Hematopoietic multipotent progenitor cell treated with erythropoietin and hydrocortisone succinate and interleukin-3 and kit ligand, for 6 days (in vitro differentiated cells): ENCODE results near the gene SMARCA1.

Experiments
- DNase-seq: peaks from one replicate; pipeline ENCODE4 v3.0.0-alpha.2; 2015

The SMARCA1 gene

DNA sequence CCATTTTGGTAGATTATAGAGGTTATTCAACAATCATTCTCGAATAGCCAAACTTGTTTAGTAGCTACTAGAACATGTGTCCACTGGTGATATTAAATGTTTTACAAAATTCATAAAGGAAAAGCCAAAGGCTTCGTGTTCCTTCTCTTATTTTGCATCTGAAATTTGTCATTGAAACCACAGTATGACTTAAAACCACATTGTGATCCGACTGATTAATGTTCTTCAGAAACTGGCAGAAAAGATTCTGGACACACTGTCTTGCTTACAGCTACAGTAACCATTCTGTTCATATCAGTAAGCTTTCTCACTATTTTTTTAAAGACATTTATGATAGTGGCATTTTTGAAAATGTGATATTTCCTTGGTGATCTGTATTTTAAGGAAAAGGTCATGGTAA, 2.6 kb upstream of the SMARCA1 start:
- DNase-seq: peak; percentile 13

DNA sequence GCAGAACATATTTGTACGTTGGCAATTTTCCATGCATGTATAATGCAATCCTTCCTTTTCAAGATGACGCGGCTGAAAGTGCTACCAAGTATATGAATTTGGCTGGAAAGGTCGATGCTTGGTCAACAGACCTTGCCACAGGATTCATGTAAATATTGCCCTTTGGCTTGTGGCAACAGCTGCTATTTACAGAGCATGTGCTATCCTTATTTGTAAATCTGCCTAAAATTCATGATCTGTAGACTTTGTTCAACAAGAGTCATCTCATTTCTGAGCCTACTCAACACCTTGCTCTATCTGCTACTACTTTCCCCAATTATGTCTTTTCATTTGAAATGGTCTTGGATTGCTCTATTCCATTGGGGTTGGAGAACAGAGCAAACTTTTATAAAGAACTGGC, 1.9 kb upstream of the SMARCA1 start:
- peak; percentile 2 for DNase-seq

DNA sequence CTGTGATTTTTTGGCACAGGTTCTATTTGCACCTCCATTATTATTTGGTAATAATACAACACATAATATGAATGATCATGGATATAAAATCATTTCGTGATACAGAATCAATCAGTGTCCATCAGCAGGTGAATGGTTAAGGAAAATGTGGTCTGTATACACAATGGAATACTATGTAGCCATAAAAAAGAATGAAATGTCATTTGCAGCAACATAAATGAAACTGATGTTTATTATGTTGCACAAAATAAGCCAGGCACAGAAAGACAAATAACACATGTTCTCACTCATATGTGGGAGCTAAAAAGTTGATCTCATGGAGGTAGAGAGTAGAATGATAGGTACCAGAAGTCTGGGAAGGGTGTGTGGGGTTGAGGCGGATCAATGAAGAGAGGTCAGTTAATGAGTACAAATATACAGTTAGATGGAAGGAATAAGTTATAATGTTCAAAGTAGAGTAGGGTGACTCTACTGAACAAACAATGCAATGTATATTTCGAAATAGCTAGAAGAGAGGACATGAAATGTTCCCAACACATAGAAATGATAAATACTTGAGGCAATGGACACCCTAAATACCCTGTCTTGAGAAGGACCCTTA, 1.1 kb upstream of the SMARCA1 start:
- DNase-seq: no peak

DNA sequence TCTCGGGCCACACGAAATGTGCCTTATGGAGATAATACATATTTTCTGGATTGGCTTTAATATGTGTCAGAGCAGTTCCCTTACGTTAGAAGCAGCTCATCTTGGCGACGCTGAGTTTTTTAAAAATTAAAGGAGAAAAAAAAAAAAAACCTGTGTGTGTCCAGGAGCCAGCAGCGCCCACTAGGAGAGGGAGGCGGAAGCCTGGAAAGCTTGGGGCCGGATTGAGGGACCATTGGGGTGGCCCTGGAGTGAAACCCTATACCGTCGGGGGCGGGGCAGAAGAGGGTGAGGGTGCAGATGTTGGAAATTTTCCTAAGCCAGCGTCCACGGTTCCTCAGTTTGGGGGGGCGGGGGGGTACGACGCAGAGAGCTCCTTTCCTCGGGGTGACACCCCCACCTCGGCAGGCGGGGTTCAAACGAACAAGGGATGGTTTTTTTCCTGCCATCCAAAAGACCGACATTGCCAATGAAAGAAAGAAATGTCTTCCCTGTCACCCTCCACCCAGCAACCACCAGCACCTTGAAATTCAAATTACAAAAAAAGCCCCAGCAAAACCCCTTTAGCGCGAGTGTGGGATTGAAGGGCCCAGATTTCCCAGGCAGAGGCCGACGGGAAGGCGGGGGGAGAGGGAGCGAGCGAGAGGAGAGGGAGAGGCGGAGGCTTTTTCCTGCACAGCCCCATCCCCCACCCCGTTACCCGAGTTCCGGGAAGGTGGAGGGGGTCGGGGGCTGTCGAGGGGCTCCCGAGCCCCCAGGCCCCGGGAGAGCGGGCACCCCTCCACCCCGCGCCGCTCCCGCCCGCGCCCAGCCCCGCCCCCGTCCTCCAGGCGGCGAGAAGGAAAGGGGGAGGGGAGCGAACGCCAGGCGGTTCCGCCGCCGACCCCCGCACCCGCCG, 859 bp downstream of the SMARCA1 start:
- DNase-seq: no peak

DNA sequence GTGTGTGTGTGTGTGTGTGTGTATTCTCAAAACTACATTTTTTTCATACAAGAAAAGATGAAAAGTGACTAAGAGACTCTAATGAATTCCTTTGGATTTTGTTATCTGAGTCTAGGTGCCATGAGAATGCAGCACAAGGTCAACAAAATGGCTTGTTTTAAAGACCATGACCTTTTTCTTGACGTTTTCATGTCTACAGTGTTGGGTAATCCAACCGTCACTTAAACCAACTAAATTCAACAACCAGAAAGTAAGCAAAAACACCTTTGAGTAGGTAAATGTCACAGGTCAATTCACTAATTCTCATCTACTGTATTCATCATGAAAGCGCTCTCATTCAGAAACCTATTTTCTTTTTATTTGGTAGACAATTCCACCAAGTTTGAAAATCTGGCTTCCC, 3.1 kb downstream of the SMARCA1 start:
- no peak for DNase-seq

DNA sequence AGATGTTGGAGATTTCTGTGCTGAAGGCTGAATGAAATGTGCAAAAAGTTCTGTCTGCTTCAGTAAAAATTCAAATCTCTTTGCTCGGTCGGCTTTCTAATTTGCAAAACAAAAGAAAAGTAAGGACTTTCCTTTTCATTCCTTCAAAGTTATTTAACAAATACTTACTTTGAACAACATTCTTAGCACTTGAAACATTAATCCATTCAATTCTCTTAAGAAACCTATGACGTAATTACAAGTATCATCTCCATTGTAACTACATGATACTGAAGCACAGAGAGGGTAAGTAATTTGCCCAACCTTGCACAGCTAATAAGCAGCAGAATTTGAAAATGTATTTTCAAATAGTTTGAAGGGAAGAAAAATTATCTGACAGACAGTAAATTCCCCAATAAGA, 6.9 kb downstream of the SMARCA1 start:
- no peak for DNase-seq

DNA sequence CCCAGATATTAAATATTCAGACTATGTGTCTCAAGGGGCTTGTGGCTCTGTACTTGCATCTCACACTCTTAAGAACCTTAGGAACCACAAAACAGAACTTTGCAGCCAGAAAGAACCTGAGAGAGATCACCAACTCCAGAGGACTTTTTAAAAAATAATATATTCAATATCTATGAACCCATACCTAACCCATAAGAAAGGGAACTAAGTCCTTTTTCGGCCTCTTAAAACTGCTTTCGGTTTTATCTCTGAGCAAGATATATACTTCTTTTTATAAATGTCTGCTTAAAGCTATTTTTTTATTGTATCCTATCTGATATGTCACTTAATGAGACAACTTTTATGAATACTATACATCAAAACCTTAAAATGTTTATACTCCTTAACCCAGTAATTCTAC, 10.9 kb downstream of the SMARCA1 start:
- no peak for DNase-seq

DNA sequence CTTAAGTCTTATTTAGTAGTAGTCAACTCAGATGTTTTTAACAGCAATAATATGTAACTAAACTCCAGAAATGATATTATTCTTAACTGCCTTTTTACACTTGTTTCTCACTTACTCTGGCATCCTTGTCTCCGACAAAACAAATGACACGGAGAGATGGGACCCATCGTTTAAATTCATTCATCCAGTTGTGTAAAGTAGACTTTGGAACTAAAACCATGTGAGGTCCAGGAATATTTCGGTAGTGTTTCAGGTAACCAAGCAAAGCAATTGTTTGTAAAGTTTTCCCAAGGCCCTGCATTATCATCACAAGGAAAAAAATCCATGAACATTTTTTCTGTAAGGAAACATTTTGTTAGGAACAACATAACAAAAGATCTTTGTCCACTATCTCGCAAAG, 11.6 kb downstream of the SMARCA1 start:
- DNase-seq: no peak

DNA sequence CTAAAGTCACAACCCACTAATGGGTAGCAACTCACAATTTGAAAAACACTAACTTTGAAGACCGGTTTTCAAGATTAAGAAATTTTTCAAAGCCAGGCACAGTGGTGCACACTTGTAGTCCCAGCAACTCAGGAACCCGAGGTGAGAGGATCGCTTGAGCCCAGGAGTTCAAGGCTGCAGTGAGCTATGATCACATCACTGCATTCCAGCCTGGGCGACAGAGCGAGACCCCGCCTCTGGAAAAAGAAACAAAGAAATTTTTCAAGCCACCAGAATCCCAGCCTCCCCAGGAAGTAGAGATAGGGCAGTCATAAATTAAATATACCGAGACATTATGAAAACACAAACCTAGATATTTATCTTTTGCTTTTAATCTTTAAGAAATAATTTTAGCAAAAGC, 13.0 kb downstream of the SMARCA1 start:
- DNase-seq: no peak

DNA sequence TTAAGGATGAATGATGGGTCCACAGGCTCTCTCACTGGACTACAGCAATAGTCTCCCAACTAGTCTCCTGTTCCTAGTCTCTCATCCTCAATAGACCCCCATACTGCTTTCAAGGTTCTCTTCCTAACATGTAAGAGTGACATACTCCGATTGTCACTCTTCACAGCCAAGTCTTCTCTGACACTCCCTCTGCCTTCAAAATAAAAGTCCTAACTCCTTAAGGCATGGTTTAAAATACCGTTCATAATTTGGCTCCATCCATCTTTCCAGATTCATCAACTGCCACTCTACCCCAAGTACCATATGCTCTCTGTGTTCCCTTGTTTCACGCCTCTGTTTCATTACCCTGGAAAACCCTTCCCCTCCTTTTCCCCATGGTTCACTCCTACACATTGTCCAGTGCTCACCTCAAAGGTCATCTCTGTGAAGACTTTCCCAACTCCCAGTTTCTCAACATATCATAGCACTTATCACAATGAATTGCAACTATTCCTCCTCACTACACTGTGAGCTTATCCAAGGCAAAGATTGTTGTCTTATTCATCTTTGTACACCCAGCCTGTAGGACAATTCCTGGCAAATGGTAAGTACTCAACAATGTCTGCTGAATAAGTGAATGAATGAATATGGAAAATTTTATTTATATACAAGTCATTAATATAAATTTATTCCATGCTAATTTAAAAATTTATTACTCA, 26.0 kb downstream of the SMARCA1 start:
- DNase-seq: no peak

DNA sequence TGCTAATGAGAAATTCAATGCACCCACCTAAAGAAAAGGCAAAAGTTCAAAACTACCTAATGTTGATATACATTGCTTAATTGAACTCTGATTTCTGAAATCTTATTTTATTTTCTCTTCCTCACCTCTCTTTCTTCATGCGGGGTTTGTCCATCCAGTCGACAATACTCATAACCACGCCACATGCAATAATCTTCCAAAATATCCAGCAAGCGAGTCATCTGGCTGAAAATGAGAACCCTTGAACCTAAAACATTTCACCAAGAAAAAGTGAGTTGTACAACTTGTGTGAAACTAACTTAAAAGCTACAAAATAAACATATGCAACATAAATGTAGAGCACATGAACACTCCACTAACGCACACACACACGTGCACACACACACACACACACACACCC, 26.7 kb downstream of the SMARCA1 start:
- DNase-seq: no peak

DNA sequence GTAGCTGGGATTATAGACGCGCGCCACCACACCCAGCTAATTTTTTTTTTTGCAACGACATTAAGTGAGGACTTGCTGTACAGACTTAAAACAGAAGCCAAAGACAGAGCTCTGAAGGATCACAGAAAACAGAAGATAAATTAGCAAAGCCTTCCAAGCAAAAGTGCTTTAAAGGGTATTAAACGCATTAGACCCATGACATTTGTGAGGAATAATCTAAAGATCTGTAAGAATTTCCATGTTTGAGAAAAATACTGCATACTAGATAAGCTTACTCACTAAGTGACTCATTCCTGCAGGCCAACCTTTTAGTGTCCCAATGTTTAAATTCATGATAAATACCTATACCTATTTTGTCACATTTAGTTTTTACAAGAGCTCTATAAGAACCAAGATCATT, 27.4 kb downstream of the SMARCA1 start:
- DNase-seq: no peak

DNA sequence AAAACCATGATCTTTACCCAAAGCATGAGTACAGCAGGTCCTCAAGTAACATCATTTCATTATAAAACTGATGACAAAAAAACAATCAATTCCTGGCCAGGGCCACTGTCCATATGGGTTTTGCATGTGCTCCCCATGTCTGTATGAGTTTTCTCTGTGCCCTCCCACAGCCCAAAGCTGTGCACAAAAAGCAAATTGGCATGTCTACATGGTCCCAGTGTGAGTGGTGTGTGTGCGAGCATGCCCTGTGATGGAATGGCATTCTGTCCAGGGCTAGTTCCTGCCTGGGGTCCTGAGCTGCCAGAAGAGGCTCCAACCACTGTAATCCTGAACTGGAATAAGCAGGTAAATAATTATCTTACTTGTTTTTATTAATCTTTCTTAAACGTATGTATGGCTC, 28.4 kb downstream of the SMARCA1 start:
- no peak for DNase-seq

DNA sequence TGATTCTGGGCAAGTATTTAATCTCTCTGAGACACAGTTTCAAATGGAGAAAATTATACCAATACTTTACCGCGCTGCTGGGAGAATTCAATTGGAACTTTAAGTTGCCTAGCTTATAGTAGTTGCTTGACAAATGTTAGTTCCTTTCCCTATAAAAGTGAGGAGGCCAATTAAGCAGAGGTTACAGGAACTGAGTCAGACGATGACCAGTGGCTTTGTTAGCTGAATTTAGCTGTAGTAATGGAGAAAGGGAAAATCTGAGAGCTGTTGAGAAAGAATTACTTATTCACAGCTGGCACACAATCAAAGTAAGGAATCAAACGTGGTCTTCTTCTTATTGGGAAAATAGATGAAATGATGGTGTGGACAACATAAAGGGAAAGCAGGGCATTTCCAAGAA, 29.6 kb downstream of the SMARCA1 start:
- no peak for DNase-seq

DNA sequence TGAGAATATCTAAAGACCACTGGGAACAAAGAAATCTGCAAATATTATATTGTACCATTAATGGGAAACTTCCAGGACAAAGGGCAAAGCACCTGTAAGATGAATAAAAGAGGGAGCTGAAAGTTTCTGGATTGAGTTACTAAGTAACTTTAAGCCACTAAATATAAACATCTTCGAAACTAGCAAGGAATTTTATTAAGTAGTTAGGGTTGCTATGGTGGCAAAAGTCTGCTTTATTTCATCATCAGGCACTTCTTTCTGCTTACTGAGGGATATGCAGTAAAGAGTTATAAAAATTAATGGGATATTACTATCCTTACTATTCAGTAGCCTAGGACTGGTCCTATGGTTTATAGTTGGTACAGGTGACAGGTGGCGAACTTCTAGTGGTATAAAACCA, 33.0 kb downstream of the SMARCA1 start:
- no peak for DNase-seq

DNA sequence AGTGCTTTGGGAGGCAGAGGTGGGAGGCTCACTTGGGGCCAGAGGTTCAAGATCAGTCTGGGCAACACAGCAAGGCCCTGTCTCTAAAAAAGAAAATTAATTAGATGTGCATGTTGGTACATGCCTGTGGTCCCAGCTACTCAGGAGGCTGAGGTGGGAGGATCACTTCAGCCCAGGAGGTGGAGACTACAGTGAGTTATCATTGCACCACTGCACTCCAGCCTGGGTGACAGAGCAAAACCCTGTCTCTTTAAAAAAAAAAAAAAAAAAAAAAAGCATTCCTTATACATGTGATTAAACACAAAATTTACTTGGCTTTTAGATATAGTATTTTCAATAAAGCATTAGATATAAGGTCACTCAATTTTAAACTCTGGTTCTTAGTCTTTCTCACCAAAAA, 34.9 kb downstream of the SMARCA1 start:
- DNase-seq: peak; percentile 1

DNA sequence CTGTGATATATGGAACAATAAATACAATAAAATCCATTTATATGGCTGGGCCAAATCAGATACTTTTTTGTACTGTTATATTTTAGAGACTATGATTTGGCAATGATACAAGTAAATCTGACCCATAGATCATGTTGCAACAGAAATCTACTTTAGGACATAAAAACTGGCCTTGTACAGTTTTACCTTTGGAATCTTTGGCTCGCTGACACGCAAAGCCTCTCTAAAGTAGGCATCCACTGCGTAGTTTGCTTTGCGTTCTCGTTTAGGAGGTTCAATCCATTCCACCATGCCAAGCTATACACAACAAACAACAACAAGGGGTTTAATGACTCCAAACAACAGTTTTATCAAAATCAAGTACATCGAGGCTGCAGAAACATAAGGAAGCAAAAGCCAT, 42.4 kb downstream of the SMARCA1 start:
- no peak for DNase-seq

DNA sequence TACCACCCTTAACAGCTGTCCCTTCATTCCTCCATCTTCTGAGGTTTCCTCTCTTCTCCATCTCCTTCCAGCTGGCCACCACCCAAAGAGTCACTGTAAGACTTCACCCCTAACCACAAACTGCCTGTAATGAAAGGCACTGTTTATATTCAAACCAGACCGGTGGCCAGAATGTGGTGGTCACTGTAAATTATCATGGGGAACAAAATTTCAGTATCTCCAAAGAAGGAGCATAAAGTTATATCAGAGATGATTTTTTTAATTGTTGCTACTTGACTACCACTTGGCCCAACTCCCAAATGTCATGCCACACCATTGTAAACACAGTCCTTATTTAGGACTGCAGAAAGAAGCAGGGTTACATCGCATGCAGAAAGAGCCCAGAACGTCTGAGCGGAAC, 44.8 kb downstream of the SMARCA1 start:
- DNase-seq: no peak

DNA sequence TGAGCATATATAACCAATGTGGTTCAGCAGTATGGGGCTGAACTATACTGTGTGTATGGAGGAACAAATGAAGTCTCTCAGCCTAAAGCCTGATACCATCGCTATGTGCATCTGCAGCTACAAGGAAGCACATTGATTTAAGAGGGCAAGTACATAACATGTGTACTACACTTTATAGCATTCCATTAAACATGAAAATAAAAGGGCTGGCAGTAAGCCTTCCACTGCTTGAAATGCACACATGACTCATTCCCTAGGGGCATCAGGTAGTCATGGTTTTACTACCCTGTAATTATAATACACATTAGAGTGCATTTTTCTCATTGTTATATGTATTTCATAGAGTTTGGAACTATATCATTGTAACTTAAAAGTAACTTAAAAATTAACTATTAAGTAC, 51.2 kb downstream of the SMARCA1 start:
- DNase-seq: no peak

DNA sequence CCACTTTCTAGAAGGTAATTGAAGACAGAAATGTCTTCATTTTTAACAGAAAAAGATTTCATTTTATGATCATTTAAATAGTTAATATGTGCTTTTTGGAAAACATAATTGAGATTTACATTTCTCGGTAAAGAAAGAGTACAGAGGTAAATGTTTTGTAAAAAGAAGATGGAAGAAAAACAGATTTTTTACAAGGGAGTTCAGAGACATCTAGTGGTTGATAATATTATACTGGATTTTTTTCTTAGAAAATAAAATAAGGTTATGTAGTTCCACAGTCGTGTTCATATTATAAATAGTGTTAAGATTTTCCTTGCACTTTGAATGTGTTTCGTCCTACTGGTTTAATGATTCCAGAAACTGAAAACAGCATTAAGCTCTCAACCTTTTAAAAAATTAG, 60.6 kb downstream of the SMARCA1 start:
- DNase-seq: peak; percentile 1

DNA sequence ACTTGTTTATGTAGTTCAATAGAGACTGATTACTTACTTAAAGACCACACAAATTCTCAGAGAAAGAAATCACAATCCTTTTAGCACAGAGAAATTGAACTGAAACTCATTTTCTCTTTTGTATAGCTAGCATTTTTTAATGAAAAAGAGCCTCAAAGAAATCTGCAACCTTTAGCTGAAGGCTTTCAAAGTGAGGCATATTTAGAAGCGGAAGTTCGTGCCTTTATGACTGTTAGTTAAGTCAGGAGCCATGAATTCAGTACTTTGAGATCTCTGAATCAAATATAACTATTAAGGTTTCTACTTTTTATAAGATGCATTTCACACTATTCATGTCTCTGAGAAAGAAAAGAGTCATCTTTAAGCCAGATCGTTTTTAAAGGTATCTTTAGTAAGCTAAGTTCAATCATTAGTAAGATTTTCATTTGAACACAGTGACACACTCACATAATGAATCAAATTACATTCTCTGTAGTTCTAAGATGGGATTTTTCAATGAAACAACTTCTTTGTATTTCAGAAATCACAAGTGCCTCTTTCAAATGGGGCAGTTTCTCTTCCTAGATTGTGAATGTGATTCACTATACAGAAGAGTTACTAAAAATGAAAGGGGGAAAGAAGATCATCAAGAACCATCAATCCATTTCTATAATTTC, 61.4 kb downstream of the SMARCA1 start:
- no peak for DNase-seq

DNA sequence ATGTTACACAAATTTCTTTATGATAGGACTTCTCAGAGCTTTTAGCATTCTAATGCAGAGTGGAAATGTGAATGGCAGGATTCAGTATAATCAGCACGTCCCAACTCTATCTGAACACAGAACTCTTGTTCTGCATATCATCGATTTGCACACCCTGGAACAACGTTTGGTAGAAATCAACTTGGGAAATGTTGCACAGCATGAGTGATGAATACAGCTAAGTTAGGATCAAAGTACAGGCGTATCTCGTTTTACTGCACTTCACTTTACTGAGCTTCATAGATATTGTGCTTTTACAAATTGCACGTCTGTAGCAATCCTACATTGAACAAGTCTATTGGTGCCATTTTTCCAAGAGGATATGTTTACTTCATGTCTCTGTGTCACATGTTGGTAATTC, 70.8 kb downstream of the SMARCA1 start:
- no peak for DNase-seq

DNA sequence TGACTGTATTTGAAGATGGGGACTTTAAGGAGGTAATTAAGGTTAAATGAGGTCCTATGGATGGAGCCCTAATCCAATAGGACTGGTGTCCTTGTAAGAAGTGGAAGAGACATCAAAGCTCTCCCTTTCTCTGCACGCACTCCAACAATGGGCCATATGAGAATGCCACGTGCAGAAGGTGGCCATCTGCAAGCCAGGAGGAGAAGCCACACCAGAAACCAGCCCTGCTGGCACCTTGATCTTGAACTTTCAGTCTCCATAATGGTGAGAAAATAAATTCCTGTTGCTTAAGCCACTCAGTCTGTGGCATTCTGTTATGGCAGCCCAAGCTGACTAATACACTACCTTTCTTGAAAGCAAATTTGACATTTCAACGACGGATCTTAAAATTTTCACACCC, 73.2 kb downstream of the SMARCA1 start:
- no peak for DNase-seq

DNA sequence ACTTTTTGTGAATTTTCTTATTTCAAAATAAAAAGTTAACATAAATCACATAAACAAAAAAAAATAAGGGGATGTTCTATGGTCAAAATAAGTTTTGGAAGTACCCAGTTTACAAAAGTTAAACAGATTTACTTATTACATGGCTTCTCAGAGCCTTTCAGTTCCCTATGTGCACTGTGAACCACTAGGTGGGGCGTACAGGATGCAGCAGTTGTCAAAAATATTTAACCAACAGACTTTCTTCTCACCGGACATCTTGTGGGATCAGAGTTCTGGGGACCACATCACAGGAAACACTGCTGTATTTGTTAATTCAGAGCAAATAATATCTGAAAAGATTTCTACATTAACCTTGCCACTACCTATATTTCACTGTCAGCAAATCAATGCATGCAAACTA, 74.1 kb downstream of the SMARCA1 start:
- peak; percentile 1 for DNase-seq
